Measurements from ENCODE around the gene KMT2C.
"Not testable (repeated sequence)": the region's sequence is repeated elsewhere in the genome, so short reads cannot be mapped to it uniquely, and the experiment has no call there.

DNA sequence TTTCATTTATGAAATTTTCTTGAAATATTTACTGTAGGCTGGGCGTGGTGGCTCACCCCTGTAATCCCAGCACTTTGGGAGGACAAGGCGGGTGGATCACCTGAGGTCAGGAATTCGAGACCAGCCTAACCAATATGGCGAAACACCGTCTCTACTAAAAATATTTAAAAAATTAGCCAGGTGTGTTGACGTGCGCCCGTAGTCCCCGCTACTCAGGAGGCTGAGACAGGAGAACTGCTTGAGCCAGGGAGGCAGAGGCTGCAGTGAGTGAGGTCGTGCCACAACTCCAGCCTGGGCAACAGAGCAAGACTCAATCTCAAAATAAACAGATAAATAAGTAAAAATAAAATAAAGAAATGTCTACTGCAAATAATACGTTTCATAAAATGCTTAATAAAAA is 192.3 kb downstream of the KMT2C start:
- TF ChIP-seq, protein P1, sequence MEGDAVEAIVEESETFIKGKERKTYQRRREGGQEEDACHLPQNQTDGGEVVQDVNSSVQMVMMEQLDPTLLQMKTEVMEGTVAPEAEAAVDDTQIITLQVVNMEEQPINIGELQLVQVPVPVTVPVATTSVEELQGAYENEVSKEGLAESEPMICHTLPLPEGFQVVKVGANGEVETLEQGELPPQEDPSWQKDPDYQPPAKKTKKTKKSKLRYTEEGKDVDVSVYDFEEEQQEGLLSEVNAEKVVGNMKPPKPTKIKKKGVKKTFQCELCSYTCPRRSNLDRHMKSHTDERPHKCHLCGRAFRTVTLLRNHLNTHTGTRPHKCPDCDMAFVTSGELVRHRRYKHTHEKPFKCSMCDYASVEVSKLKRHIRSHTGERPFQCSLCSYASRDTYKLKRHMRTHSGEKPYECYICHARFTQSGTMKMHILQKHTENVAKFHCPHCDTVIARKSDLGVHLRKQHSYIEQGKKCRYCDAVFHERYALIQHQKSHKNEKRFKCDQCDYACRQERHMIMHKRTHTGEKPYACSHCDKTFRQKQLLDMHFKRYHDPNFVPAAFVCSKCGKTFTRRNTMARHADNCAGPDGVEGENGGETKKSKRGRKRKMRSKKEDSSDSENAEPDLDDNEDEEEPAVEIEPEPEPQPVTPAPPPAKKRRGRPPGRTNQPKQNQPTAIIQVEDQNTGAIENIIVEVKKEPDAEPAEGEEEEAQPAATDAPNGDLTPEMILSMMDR (IDR thresholded peaks at IDR 0.05), result not testable (repeated sequence)
- TF ChIP-seq POLR2A (IDR thresholded peaks at IDR 0.05), result not testable (repeated sequence)

Measured in thyroid gland (tissue), 4 donors.